Erythroblast (primary cell): ENCODE data around the gene PDE10A.

Experiments
- GATA1 ChIP-seq: IDR thresholded peaks from 2 replicates; pipeline ENCODE4 v1.6.1; 2011; ENCODE audit warnings: low read depth, mild to moderate bottlenecking, control low read depth, low read length, moderate library complexity
- POLR2A ChIP-seq: IDR thresholded peaks from 2 replicates; pipeline ENCODE4 v1.6.1; 2011; ENCODE audit warnings: mild to moderate bottlenecking, low read length

DNA sequence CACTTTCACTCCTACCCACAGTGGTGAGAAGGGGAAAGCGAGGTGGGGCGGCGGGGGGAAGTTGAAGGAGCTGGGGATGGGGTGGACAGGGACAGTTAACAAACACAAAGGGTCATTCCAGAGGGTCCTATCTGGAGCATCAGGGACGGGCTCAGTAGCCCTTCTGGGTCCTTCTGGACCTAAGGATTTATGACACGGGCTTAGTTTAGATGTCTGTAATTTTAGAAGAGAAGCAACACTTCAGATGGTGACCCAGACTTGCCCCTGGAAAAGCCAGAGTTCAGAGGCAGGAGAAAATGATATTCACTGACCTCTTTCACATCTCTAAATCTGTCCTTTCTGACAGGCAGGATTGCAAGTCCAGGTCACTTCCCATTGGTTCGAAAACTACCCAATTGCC lies 36.3 kb downstream of the PDE10A start:
- TF ChIP-seq POLR2A (no peak), GATA1 (no peak)
